Hippocampal formation (tissue), 2 donors: Measurements from ENCODE around the gene PPP1R9B.
A peak's percentile ranks its signal among the peaks of the same experiment; 100 is the strongest.

Source experiments
- DNase-seq, 2 donors: peaks; one replicate each; lab custom pipeline; 2025; lab: John Stamatoyannopoulos, UW

The PPP1R9B gene

GRCh38 chr17:50172130-50172529, 21.7 kb upstream of the PPP1R9B start:
- no peak for DNase-seq

- no peak for DNase-seq
These were observed 21.0 kb upstream of the PPP1R9B start for GRCh38 chr17:50171371-50172071.

- no peak for DNase-seq
These were observed 20.3 kb upstream of the PPP1R9B start for GRCh38 chr17:50170662-50171370.

- no peak for DNase-seq
These were observed 19.5 kb upstream of the PPP1R9B start for GRCh38 chr17:50169881-50170459.

- DNase-seq: peak in 1 of 2 donors; percentile 8
These were observed 18.8 kb upstream of the PPP1R9B start for GRCh38 chr17:50169121-50169764.

GRCh38 chr17:50168319-50168718, 17.8 kb upstream of the PPP1R9B start:
- no peak for DNase-seq

GRCh38 chr17:50167371-50167770, 16.9 kb upstream of the PPP1R9B start:
- no peak for DNase-seq

- no peak for DNase-seq
These were observed 16.2 kb upstream of the PPP1R9B start for GRCh38 chr17:50166518-50167181.

- no peak for DNase-seq
These were observed 15.5 kb upstream of the PPP1R9B start, which contains the start of gene SGCA for GRCh38 chr17:50165867-50166517. SGCA (plus strand) TSS chr17:50166005; CDS start chr17:50166041, 36 bp downstream.

GRCh38 chr17:50165466-50165865, 15.0 kb upstream of the PPP1R9B start:
- DNase-seq: no peak

GRCh38 chr17:50165066-50165465, 14.6 kb upstream of the PPP1R9B start:
- DNase-seq: no peak

- no peak for DNase-seq
These were observed 14.2 kb upstream of the PPP1R9B start for GRCh38 chr17:50164697-50164988.

- no peak for DNase-seq
These were observed 13.6 kb upstream of the PPP1R9B start for GRCh38 chr17:50163843-50164696.

GRCh38 chr17:50162466-50163254, 12.2 kb upstream of the PPP1R9B start:
- DNase-seq: no peak

- DNase-seq: no peak
These were observed 11.4 kb upstream of the PPP1R9B start for GRCh38 chr17:50161911-50162288.

- DNase-seq: peak; percentile 85 to 88
These were observed 10.8 kb upstream of the PPP1R9B start for GRCh38 chr17:50161023-50161910.

GRCh38 chr17:50157891-50158290, 7.4 kb upstream of the PPP1R9B start:
- no peak for DNase-seq

- no peak for DNase-seq
These were observed 4.8 kb upstream of the PPP1R9B start for GRCh38 chr17:50155115-50155819.
